Loucy (cell line): ENCODE measurements around the gene CYP2A7.
"Not testable (repeated sequence)": the region's sequence is repeated elsewhere in the genome, so short reads cannot be mapped to it uniquely, and the experiment has no call there.

Source experiments
- EZH2phosphoT487 ChIP-seq: fragments of 200-600 bp; IDR thresholded peaks from 2 replicates; pipeline ENCODE4 v1.6.1; 2018; ENCODE audit warnings: antibody characterized with exemption, mild to moderate bottlenecking, moderate library complexity, borderline replicate concordance
- TF ChIP-seq, protein P1 (sequence below): fragments of 200-600 bp; sonication (generic); conservative IDR thresholded peaks from 2 replicates; pipeline ENCODE4 v1.5.1; 2014; ENCODE audit warnings: mild to moderate bottlenecking, antibody characterized with exemption, low read length

DNA sequence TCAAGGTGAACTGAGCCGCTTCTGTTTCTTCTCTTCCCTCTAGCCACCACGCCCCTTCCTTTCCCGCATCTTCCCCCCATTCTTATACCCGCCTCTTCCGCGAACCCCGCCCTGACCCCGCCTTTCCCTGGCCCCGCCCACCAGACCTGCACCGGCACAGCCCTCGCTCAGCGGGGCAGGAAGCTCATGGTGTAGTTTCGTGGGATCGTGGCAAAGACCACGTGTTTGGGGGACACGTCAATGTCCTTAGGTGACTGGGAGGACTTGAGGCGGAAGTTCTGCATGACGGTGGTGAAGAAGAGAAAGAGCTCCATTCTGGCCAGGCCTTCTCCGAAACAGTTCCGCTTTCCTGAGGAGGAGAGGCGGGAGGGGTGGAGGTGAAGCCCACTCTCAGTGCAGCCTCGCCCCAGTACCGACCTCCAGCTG, 6.5 kb downstream of the CYP2A7 start:
- TF ChIP-seq, protein P1, sequence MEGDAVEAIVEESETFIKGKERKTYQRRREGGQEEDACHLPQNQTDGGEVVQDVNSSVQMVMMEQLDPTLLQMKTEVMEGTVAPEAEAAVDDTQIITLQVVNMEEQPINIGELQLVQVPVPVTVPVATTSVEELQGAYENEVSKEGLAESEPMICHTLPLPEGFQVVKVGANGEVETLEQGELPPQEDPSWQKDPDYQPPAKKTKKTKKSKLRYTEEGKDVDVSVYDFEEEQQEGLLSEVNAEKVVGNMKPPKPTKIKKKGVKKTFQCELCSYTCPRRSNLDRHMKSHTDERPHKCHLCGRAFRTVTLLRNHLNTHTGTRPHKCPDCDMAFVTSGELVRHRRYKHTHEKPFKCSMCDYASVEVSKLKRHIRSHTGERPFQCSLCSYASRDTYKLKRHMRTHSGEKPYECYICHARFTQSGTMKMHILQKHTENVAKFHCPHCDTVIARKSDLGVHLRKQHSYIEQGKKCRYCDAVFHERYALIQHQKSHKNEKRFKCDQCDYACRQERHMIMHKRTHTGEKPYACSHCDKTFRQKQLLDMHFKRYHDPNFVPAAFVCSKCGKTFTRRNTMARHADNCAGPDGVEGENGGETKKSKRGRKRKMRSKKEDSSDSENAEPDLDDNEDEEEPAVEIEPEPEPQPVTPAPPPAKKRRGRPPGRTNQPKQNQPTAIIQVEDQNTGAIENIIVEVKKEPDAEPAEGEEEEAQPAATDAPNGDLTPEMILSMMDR: not testable (repeated sequence)
- TF ChIP-seq EZH2phosphoT487: not testable (repeated sequence)
